GM15510 (cell line): Measurements from ENCODE around the gene MBLAC1.

ENCODE experiments used
- POLR2A ChIP-seq: IDR thresholded peaks from 3 replicates; pipeline ENCODE4 v1.6.1; 2011; ENCODE audit warnings: borderline replicate concordance; ENCODE audit not compliant: insufficient read length; ENCODE audit errors: extremely low read depth

MBLAC1 gene

DNA sequence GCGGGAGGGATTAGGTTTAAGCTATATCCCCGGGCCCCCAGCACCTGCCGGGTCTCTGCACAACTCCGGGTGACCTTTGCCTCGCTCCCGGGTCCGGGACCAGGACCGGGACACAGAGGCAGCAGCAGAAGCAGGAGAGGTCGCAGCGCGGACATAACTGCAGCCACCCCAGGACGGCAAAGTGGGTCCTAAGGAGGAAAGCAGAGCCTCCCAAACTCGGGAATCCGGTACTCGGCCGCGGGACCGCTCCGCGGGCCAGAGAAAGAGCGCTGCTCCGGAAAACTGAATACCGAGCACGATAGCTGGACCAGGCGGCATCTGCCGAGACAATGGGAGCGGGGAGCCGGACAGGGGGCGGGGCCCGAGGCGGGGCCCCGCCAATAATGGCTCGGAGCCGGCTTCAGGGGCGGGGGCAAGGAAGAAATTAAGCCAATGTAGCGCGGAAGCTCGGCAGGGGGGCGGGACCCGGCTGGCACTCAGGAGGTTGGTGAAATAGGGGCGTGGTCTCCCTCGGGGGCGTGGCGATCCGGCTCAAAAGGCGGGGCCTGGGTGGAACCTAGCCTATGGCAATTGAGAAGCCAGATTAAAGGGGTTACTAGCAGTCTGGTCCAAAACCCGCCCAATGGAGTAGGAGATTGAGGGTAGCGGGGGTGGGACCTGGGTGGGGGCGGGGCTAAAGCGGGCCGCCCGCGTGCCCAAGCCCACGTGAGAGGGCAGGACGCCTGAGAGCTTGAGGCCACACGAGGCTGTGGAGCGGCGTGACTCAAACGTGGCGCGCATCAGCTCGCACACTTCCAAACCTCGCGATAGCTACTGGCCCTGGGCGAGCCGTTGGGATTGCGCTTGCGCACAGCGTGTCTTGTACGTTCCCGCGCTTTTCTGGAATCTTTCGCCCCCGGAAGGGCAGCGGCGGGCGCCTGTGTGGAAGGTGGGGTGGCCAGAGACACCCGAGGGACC is 50.6 kb downstream of the MBLAC1 start, which contains the start of the genes GPC2 and STAG3:
TSS of gene GPC2 (minus strand) at position 337 of the 957 bp plus-strand sequence. CDS start at position 155, 182 bp downstream.
TSS of gene STAG3 (plus strand) at position 874 of the 957 bp plus-strand sequence. CDS start 2,639 bp downstream, outside the sequence.
- peak; percentile 50 for TF ChIP-seq POLR2A
